Activated CD4-positive, alpha-beta T cell treated with anti-CD3 and anti-CD28 coated beads, Interleukin-2, amount 50 U/mL, for 4 hours (primary cell): ENCODE measurements around the gene MYH10.

Experiments used
- DNase-seq, 2 experiments: peaks; one replicate each; pipeline ENCODE4 v3.0.0-alpha.2; 2020

The MYH10 gene

DNA sequence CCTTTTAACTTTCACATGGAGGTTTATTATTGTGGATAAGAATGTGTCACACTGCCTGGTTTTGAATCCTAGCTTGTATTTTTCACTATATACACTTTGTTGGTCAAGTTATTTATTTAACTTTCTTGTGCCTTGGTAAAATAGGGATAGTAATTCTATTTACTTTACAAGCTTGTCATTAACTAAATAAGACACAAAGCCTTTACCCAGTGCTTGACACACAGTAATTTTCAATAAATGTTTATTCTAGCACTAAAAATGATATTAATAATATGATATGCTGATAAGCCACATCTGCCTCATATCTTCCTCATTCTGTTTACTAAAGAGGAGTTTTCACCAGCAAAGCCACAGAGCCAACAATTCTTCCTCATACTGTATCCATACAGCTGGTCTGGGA is 27.8 kb downstream of the MYH10 start:
- DNase-seq, result no peak

DNA sequence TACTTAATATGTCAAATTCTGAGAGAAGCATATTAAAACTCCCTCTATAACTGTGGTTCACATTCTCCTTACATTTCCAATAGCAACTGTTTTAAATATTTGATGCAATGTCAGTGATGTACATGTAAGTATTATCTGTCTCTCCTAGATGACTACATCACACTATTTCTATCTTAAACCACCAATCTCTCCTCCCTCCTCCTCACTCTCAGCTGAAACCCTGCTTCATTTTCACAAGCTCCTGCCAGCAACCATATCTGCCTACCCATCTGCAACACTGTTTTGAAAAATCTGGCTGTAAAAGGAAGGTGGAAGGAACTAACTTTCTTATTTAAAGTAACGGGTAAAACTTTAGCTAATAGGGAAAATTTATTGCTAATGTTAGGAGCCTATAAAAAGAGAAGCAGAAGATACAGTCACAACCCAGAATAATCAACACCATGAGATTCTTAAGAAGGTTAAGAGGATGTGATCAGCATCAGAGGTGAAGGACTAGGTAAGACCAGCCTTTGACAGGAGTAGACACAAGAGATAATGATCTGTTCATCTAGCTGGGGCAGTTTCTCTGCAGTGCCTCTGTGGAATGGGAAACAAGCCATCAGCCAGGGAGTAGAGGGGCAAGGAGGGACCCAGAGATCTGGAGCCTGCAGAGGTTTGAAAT is 31.0 kb downstream of the MYH10 start:
- no peak for DNase-seq

DNA sequence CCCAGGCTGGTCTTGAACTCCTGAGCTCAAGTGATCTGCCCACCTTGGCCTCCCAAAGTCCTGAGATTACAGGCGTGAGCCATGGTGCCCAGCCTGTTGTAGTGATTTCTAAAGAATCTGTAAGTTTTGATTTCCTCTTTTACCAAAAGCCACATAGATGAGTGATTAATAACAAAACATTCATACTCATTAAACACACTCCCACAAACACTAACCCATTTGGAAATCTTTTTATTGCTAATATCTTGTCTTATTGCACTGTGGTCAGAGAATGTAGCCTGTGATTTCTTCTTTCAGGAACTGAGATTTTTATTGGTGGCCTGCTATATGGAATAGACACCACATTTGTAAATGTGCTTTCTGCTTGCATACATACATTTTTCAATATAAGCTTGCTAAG is 31.6 kb downstream of the MYH10 start:
- DNase-seq, result no peak

DNA sequence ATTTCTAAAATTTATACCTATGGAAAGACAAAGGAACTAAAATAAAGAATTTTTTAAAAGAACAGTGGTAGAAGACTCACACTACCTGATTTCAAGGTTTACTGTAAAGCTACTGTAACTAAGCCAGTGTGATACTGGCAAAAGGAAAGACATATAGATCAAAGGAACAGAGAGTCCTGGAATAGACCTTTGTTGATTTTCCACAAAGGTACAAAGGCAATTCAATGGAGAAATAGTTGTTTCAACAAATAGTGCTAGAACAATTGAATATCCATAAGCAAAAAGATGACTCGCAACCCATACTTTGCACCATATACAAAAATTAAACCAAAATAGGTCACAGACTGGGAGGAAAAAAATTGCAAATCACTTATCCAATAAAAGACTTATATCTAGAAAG is 36.7 kb downstream of the MYH10 start:
- DNase-seq, result no peak

DNA sequence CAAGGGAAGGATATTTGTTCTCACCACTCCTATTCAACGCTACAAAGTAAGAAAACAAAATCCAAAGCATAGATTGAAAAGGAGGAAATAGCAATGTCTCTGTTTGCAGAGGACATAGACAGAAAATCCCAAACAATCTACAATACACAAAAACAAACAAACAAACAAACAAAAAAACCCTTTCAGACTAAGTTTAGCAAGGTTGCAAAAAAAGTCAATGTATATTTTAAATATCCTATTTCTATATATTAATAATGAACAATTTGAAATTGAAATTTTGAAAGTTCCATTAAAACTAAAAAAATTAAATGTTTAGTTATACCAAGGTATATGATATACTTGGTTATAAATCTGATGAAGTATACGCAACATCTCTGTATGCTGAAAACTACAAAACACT is 37.2 kb downstream of the MYH10 start:
- no peak for DNase-seq

DNA sequence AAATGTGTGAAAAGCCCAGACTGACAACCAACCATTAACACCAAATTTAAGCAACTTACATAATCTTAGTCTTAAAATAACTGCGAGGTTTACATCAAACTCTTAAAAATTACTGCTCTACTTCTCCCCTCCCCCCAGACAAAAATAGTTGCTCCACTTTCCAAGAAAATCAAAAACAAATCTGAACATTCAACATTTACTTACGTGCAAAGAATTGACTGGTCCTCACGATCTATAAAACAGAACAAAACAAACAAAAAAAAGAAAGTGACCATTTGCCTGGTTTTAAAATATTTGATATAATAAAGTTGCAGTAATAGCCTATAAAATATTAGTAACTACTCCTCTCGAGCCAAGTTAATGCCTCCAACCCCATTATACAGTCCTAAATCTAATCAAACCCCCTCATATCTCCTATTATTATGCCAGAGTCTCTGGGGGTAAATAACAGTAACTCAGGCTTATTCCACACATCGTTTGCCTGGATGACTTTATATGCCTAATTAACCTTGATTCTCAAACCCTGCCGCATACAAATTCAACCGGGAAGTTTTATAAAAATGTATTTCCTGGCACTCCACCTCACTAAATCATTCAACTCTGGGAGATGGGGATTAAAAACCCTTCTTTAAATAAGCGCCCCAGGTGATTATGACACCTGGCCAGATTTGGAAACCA is 41.5 kb downstream of the MYH10 start:
- DNase-seq, result no peak

DNA sequence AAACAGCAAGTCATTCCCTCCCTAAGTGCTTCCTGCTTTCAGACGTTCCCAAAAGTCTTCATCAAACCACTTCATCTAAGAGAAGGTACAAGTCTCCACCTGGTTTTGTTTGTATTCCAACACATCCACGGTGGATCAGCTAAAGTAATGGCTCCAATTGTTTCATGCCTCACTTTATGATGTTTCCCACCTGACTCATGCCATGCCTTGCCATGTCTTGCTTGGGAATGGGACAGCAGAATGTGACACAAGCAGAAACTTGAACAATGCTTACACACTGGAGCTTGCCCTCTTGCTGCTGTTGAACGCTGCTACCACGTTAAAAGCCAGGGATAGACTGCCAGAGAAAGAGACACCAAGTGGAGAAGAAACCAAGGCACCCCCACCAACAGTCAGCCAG is 43.8 kb downstream of the MYH10 start:
- DNase-seq, result no peak

DNA sequence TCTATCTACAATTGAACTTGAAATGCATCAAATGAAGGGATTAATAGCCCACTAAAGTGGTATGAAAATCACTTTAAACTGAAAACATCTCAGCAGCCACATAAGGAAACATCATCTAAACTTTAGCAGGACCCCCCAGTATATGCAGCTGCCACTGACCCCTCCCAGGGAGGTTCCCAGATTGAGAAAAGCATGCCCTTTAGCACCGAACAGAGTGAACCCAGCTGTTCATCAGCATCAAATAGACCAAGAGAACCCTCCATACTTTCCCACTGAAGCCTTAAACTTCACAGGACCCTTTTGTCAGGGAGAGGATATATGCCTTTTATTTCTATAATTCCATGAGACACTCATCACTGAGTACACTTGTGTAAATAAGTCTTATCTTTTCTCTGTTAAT is 44.6 kb downstream of the MYH10 start:
- DNase-seq, result no peak

DNA sequence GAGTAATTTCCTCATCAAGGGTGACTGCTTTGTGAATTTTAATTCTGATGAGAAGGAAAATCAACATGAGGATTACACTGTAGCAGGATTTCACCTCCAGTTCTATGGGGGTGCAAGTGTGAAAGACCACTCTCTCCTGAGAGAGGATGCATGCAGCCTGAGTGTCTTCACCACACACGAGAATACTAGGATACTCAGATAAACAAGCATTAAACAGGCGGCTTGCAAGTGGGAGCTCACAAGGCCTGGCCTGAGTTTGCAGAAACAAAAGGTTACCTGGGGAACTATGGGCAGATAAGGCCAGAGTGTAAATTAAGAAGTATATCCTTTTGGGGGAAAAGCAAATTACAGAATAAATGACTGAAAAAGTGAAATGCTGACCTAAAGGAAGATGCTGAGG is 46.6 kb downstream of the MYH10 start:
- DNase-seq, result no peak

DNA sequence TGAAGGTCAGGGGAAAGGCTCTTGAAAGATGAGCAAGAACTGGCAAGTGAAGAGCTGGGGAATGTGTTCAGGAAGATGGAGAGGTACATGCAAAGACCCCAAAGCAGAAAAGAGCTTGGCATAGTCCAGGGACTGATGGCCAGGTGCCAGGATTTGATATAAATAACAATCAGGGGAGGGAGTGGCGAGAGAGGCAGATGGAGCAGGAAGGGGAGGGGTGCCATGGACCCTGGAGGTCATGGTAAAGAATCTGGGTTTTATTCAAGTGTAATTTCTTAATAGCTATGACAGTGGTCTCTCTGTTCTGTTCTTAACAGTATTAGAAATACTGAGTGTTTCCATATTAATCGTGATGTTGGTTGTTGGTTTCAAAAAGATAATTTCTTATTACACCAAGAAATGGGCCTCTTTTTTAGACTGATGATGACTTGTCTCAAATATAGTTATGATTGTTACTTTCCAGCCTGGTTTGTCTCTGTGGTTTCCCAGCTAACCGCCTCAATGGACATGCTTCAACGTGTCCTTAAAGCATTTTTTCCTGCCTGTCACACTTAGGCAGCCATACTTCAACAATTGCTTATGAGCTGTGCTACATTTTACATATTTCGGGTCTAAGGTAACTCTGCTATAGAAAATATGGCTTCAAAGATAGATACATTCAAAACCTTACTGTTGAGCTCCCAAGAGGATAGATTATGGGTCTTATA is 49.4 kb downstream of the MYH10 start:
- no peak for DNase-seq

DNA sequence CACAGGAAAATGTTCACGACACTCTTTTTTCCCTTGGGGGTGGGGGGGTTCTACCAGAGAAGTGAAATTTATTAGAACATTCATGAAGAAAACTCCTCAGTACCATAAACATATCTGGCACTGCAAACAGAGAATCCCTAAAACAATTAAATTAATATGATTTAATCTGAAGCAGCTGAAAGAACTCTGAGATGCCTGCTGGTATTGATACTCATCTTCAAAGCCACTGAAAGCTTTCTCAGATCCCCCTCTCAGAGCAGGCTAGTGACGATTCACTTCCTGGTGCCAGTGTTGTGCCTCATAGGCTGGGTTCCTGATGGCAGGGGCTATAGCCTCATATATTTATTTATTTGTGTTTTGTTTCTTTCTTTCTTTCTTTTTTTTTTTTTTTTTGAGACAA is 52.7 kb downstream of the MYH10 start:
- no peak for DNase-seq

DNA sequence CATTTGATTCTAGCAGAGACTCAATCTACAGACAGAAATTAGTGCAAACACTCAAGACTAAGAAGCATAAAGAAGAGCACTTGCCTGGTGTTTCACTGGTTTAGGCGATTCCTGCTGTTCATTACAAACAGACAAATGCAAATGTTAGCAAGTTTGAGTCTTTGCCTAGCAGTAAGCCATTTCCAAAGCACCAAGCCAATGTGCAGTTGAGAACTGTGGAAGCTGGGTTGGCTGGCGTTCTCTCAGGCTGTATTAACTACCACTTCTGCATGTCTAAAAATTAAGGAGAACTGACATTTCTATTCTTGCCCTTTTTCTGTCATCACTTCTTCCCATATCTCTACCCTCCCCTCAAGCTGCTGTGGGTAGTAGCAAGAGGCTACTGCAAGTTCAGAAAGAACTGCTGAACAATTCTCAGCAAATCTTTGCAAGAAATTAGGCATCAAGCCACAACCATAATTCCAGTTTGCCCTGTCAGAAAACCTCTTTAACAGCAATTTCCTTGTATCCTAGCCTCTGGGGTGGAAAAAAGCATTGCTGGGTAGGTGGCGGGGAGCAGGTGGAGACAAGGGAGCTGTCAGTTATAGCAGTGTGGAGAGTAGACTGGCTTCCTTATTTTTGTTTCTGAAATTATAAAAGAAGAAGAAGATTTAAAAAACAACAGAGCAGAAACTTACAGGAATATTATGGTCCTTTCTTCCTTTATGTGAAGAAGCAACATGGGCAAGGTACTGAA is 53.8 kb downstream of the MYH10 start:
- DNase-seq, result no peak

DNA sequence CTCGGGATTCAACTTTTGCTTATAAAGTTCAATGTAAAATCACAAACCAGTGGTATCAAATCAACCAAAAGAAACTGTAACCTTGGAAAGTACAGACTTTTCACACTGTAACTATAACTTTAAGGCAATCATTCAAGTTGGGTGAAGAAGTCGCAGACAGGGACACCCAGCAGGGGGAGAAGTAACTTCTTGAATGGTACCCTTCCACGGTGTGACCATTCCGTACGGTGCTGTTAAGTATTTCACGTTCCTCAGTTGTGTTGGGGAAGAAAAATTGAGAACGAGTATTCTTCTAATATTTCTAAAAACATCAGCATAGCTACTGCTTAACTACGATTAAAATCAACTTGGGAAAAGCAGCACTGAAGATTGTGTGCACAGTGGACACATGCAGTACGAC is 55.8 kb downstream of the MYH10 start:
- DNase-seq, result no peak

DNA sequence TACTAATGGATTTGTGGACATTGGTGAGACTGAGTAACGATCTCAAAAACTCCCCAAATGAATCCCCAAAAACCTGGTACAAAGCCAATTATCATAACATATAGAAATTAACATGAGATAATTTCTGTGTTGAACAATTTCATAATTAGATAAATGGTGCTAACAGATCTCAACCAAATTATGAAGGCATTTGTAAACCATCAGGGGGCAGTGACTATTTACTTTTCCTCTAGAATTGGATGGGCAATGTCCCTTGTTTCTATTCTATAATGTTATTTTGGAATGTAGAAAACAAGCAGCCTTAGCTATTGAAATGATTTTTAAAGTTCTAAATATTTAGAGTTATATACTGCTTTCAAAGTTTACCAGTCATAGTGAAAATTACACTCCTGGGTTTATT is 57.8 kb downstream of the MYH10 start:
- DNase-seq, result no peak

DNA sequence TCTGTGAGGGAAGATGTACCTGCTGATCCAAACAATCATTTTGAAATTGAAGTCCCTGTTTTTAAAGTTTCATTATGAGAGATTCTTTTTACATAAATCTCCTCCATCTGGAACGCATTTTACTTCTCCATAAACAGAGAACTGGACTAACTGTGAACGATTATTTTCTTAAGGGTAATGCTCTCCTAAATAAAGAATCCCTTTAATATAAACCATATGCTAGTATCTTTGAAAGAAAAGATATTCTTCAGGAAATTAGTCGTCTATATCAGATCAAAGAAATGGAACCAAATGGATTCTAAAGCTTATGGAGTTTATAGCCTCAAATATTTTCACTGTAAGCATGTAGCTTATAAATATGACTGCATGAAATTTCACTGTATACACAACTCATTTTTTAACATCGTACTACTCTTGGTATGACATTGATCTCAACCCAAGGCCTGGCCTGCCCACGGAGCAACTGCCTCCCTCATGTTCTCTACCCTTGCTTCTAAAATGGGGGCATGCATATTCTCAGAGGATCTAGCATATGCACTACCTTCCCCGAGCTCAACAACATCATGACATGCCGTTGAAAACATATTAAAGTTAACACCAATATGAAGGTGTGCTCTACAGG is 66.4 kb downstream of the MYH10 start:
- no peak for DNase-seq

DNA sequence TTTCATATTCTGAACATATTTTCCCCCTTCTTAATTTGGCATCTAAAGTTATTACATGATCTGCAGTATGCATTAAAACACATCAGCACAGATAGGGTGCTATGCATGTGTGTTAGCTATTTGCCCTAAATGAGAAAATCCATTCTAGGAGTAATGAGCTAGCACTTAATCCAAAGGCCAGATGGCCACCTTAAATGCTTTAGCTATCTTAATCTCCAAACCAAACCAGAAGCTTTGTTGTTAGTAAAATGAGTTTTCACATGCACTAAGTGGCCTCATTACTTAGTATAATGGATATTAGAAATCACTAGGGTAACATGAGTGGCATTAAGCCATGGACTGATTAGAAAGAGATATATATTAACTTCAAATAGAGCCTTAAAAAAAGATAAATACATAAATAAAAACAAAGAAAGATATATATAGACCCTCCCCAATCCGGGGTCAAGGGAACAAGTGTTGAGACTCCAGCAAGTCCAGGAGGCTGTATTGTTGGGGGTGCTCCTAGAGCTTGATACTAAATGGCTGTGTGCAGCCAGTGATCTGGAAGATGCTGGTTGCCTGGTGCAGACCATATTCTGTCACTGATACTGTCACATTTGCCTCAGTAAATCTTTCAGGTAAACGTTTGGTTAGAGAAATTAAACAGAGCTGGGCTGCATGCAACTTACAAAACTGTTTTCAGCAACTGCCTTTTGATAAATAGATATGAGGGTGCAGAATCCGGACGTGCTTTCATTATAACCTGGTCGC is 67.3 kb downstream of the MYH10 start:
- no peak for DNase-seq

DNA sequence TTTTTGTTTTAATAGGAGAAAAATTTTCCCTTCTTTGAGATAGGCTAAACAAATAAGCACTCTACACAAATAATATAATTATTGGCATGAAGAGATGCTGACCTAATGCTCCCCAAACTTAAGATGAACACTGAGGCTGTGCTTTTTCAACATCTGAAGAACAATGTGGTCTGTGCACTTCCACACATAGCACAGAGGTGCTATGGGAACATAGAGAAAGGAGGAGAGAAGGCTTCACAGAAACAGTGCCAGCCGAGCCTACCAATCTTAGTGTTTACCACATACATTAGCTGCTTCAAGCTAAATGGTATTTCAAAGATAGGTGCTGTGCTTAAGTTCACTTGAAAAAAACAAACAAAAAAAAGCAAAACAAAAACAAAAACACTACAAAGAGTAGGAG is 72.4 kb downstream of the MYH10 start:
- DNase-seq, result no peak

DNA sequence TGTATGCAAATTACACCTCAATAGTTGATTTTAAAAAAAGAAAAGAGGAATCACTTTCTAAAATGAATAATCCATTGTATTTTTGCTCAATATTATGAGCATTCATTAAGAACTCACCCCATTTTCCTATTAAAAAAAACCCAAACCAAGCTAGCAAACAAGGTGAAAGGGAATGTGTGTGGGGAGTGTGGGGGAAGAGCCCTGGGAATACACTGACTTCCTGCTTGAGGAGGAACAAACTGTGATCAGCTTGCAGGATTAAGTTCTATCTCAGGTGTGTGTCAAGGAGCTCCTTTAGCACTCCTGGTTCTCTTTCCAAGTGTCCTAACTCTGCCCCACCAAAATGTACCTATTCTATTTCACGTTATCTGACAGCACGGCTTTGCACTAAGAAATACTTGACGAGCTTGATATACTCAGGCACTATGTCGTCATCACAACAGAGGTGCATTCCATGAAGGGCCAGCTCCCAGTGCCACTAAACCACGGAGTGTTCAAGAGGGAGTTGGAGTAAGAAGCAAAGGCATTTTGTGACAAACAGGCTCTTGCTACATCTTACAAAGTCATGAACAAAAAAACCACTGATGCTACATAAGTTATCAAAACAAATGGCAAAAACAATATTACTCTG is 73.2 kb downstream of the MYH10 start:
- no peak for DNase-seq

DNA sequence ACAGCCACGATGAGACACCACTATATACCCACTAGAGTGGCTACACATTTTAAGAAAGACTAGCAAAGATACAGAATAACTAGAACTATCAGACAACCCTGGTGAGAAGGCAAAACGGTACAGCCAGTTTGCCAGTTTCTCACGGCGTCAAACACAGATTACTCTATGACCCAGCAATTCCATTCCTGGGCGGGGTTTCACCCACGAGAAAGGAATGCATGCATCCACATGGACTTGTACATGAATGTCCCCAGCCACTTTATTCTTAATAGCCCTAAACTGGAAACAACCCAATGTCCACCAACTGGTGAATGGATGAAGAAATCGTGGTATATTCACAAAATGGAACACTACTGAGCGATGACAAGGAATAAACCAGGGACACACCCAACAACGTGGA is 74.5 kb downstream of the MYH10 start:
- no peak for DNase-seq

DNA sequence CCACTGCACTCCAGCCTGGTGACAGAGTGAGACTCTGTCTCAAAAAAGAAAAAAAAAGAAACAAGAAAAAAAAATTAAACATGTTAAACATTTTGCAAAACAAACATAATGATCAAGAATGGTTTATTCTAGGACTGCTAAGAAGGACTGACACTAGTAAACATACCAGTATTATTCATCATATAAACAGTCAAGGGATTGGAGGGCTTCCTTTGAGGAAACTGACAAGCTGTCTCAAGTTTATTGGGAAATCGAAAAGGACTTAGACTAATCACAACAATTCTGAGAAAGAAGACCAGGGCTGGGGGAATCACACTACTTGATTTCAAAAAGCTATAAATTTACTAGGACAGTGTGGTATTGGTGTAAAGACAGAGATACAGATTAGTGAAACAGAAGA is 75.5 kb downstream of the MYH10 start:
- no peak for DNase-seq

DNA sequence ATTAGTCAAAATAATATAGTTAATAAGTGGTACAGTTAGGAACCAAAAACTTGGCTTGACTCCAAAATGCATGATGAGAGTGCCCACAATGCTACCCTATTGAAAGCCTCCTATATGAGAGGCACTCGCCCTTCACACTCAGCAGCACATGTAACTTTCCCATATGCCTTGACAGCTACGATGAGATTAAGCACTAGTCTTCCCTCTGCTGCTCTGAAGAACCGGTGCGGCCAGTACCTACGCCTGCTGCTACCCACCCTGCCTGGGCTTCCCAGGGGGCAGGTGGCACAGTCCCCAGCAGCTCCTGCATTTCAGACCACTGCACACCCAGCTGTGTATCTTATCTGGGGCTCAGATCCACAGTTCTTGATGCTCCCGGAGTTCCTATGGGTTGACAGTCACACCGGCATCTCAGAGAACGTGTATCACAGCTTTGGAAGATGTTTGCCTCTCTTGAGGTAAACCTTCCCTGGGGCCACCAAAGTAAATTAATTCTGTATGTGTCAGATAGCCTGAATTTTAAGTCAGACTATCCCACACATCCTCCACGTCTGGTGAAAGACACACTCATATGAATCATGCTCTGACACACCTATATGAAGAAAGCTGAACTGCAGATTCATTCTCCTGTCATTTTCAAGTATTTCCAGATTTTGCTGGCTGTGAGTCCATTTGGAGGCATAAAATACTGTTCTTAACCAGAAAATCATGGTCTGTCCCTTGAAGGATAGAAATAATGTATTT is 77.8 kb downstream of the MYH10 start:
- no peak for DNase-seq
